H1 (cell line): ENCODE results near the gene ABITRAM. TPM values are rescaled to one million over a fixed set of nuclear protein-coding genes. Genes with fewer than 3 reads are reported as not detected.

Source experiments
- CTCF ChIA-PET: fragments of 300-600 bp; sonication (Branson Sonifier 250); formaldehyde crosslinking; loops from one replicate; lab custom pipeline; 2021; ENCODE audit not compliant: partially characterized antibody; lab: Charles Lee
- POLR2A ChIA-PET: fragments of 300-600 bp; sonication (Branson Sonifier 250); formaldehyde crosslinking; loops from one replicate; lab custom pipeline; 2021; ENCODE audit warnings: inconsistent platforms; ENCODE audit not compliant: partially characterized antibody; lab: Charles Lee
- DNase-seq, 2 experiments: peaks; one replicate each; pipeline versions ENCODE4 v3.0.0 to v3.0.0-alpha.2; 2010 to 2022; ENCODE audit warnings: low spot score in 2 of 2, low read depth in 1 of 2, mixed read lengths in 1 of 2
- FAIRE-seq: peaks from 2 replicates; lab custom pipeline; 2011; peaks lifted over from hg19 to GRCh38; lab: Jason Lieb, UNC
- H2AFZ ChIP-seq: 2 replicates; pipeline ENCODE4 v1.8.1; 2012; ENCODE audit warnings: low read length, inconsistent platforms
- H2AK5ac ChIP-seq: 2 replicates; pipeline ENCODE4 v1.6.1; 2013; ENCODE audit warnings: low read depth, low read length
- H2BK120ac ChIP-seq: replicated peaks from 2 replicates; pipeline ENCODE3; 2013; ENCODE audit warnings: low read depth, low read length, inconsistent platforms
- H2BK12ac ChIP-seq: 2 replicates; pipeline ENCODE4 v1.6.1; 2013; ENCODE audit warnings: low read depth, low read length
- H2BK15ac ChIP-seq: 2 replicates; pipeline ENCODE4 v1.6.1; 2013; ENCODE audit warnings: low read length
- H2BK20ac ChIP-seq: 2 replicates; pipeline ENCODE4 v1.6.1; 2013; ENCODE audit warnings: low read length
- H2BK5ac ChIP-seq: 2 replicates; pipeline ENCODE4 v1.6.1; 2013; ENCODE audit warnings: low read depth, low read length
- H3K14ac ChIP-seq: 2 replicates; pipeline ENCODE4 v1.6.1; 2013; ENCODE audit warnings: inconsistent platforms; ENCODE audit not compliant: insufficient read length
- H3K18ac ChIP-seq: 2 replicates; pipeline ENCODE4 v1.6.1; 2013; ENCODE audit warnings: low read length; ENCODE audit errors: extremely low read depth
- H3K23ac ChIP-seq: 2 replicates; pipeline ENCODE4 v1.6.1; 2013; ENCODE audit warnings: inconsistent platforms; ENCODE audit not compliant: insufficient read length
- H3K23me2 ChIP-seq: 2 replicates; pipeline ENCODE4 v1.6.1; 2013; ENCODE audit warnings: low read depth, low read length
- H3K27ac ChIP-seq: 2 replicates; pipeline ENCODE4 v1.6.1; 2011; ENCODE audit warnings: low read depth, low read length, inconsistent platforms
- H3K27me3 ChIP-seq, 4 experiments: replicated peaks in 1 of 4; 1 replicate in 1 of 4; 2 replicates in 3 of 4; pipeline versions ENCODE4 v1.6.1 to v1.8.1; 2011 to 2013; ENCODE audit warnings: low read length in 3 of 4, mild to moderate bottlenecking in 3 of 4, inconsistent platforms in 2 of 4, mixed read lengths in 2 of 4, moderate library complexity in 1 of 4; ENCODE audit not compliant: control insufficient read depth in 3 of 4, insufficient read depth in 3 of 4; ENCODE audit errors: extremely low read depth in 1 of 4
- H3K36me3 ChIP-seq, 4 experiments: 2 replicates each; pipeline versions ENCODE4 v1.6.1 to v1.8.1; 2011 to 2013; ENCODE audit warnings: mild to moderate bottlenecking in 4 of 4, low read length in 3 of 4, moderate library complexity in 2 of 4, control low read depth in 1 of 4, inconsistent platforms in 1 of 4; ENCODE audit not compliant: insufficient read depth in 4 of 4, control insufficient read depth in 2 of 4
- H3K4ac ChIP-seq: replicated peaks from 2 replicates; pipeline ENCODE3; 2013; ENCODE audit warnings: low read length, low read depth, mixed read lengths, inconsistent platforms; ENCODE audit not compliant: insufficient read length
- H3K4me1 ChIP-seq, 4 experiments: replicated peaks in 1 of 4; 1 replicate in 1 of 4; 2 replicates in 3 of 4; pipeline versions ENCODE4 v1.6.1 to v1.8.1; 2011 to 2013; ENCODE audit warnings: low read length in 3 of 4, inconsistent platforms in 2 of 4, mixed read lengths in 1 of 4; ENCODE audit not compliant: insufficient read depth in 4 of 4, control insufficient read depth in 3 of 4
- H3K4me2 ChIP-seq, 2 experiments: 2 replicates each; pipeline versions ENCODE4 v1.6.1 to v1.8.1; 2011 to 2013; ENCODE audit warnings: low read depth in 2 of 2, low read length in 2 of 2, control low read depth in 1 of 2, inconsistent platforms in 1 of 2, mild to moderate bottlenecking in 1 of 2; ENCODE audit not compliant: insufficient read depth in 1 of 2
- H3K4me3 ChIP-seq, 4 experiments: fragments of 200-600, 300-600 bp in 1 of 4; sonication (generic), shearing (Covaris generic), sonication (Bioruptor Twin) in 1 of 4; 2 replicates each; pipeline versions ENCODE4 v1.5.1 to v1.8.1; 2011 to 2016; ENCODE audit warnings: low read length in 4 of 4, low read depth in 3 of 4, control low read depth in 2 of 4, inconsistent platforms in 2 of 4, mild to moderate bottlenecking in 2 of 4, mixed read lengths in 1 of 4, moderate library complexity in 1 of 4; ENCODE audit not compliant: insufficient read depth in 2 of 4; ENCODE audit errors: extremely low read depth in 1 of 4
- H3K56ac ChIP-seq: replicated peaks from 2 replicates; pipeline ENCODE3; 2013; ENCODE audit warnings: low read depth, mild to moderate bottlenecking, mixed read lengths, low read length, inconsistent platforms; ENCODE audit not compliant: insufficient read length
- H3K79me1 ChIP-seq: 2 replicates; pipeline ENCODE4 v1.6.1; 2013; ENCODE audit warnings: low read depth, low read length, control low read depth
- H3K79me2 ChIP-seq, 2 experiments: 2 replicates each; pipeline versions ENCODE4 v1.6.1 to v1.8.1; 2012 to 2013; ENCODE audit warnings: low read length in 2 of 2, mild to moderate bottlenecking in 2 of 2, inconsistent platforms in 1 of 2; ENCODE audit not compliant: insufficient read depth in 2 of 2, control insufficient read depth in 1 of 2
- H3K9ac ChIP-seq, 4 experiments: replicated peaks in 1 of 4; 1 replicate in 1 of 4; 2 replicates in 3 of 4; pipeline versions ENCODE4 v1.6.1 to v1.8.1; 2011 to 2013; ENCODE audit warnings: low read depth in 3 of 4, low read length in 3 of 4, control low read depth in 2 of 4, mild to moderate bottlenecking in 2 of 4, moderate library complexity in 2 of 4, inconsistent platforms in 1 of 4; ENCODE audit errors: extremely low read depth in 1 of 4
- H3K9me3 ChIP-seq, 2 experiments: 2 replicates each; pipeline versions ENCODE4 v1.6.1 to v1.8.1; 2012 to 2013; ENCODE audit warnings: mild to moderate bottlenecking in 2 of 2, moderate library complexity in 2 of 2, control low read depth in 1 of 2, inconsistent platforms in 1 of 2, low read depth in 1 of 2, low read length in 1 of 2, mixed read lengths in 1 of 2; ENCODE audit not compliant: insufficient read depth in 2 of 2
- H4K20me1 ChIP-seq, 2 experiments: replicated peaks in 1 of 2; 2 replicates each; pipeline versions ENCODE3 to v1.8.1; 2011 to 2013; ENCODE audit warnings: inconsistent platforms in 2 of 2, low read length in 2 of 2, mild to moderate bottlenecking in 1 of 2; ENCODE audit not compliant: insufficient read depth in 2 of 2, control insufficient read depth in 1 of 2
- H4K5ac ChIP-seq: 2 replicates; pipeline ENCODE4 v1.6.1; 2013; ENCODE audit warnings: low read length, low read depth, mixed read lengths, inconsistent platforms; ENCODE audit not compliant: insufficient read length
- H4K8ac ChIP-seq: 2 replicates; pipeline ENCODE4 v1.8.0; 2013; ENCODE audit warnings: mild to moderate bottlenecking, moderate library complexity, low read length, inconsistent platforms; ENCODE audit not compliant: insufficient read depth; ENCODE audit errors: extremely low read depth
- H4K91ac ChIP-seq: replicated peaks from 2 replicates; pipeline ENCODE3; 2013; ENCODE audit warnings: low read length, mixed read lengths, inconsistent platforms; ENCODE audit not compliant: insufficient read length
- CHD2 ChIP-seq: IDR thresholded peaks from 2 replicates; pipeline ENCODE4 v1.6.1; 2012; ENCODE audit warnings: low read length, improper control_type of control experiment
- YY1 ChIP-seq: IDR thresholded peaks from 2 replicates; pipeline ENCODE4 v1.6.1; 2011; ENCODE audit warnings: low read depth, mild to moderate bottlenecking, low read length
- WGBS, 2 experiments: shearing (Covaris generic) in 1 of 2; methylation state at CpG; one replicate each; pipeline versions ENCODE4 v1.1.6 to v1.1.7; 2013 to 2015; ENCODE audit warnings: low lambda C conversion rate in 2 of 2, mixed read lengths in 2 of 2, inconsistent platforms in 1 of 2, low coverage in 1 of 2, missing lambda C conversion rate in 1 of 2; ENCODE audit not compliant: insufficient replicate concordance in 2 of 2, insufficient coverage in 1 of 2, insufficient read length in 1 of 2; ENCODE audit errors: extremely low coverage in 1 of 2, missing lambda C conversion rate in 1 of 2; 5-methylcytosine and 5-hydroxymethylcytosine counted together
- polyA plus RNA-seq, 7 experiments: library from polyadenylated mRNA; depleted of rRNA in 3 of 7; stranded (reverse) in 5 of 7; unstranded in 2 of 7; fragments of >200 nt in 5 of 7; fragments of 200-250 nt in 2 of 7; gene quantifications; 1 replicate in 5 of 7; 2 replicates in 1 of 7; 4 replicates in 1 of 7; pipeline versions ENCODE4 v1.2.1 to v1.2.3, GENCODE V29; 2011 to 2013; ENCODE audit warnings: missing spikeins in 2 of 7, mixed read lengths in 2 of 7
- total RNA-seq: library from RNA; stranded (reverse); fragmentation: NEBNext Ultra II Directional; extraction: Animal tissue kit (Norgen Biotek cat#: 25700); gene quantifications from 2 replicates; pipeline ENCODE4 v1.2.1, GENCODE V29; 2021
- TF ChIP-seq, protein P1 (sequence below): IDR thresholded peaks from 2 replicates; pipeline ENCODE4 v1.6.1; 2011; ENCODE audit warnings: low read depth, mild to moderate bottlenecking, low read length; ENCODE audit not compliant: insufficient read depth

ABITRAM gene
- total and polyA plus RNA-seq, 2 of the 8 experiments (the other 6 are each of a cell fraction or from before 2014, with no cell fraction given), result 8.4 to 9.0 TPM

- no peak overlapping the region for H2BK12ac ChIP-seq
- no peak overlapping the region for H2BK15ac ChIP-seq
- no peak overlapping the region for H3K23ac ChIP-seq
- no peak overlapping the region for H2BK120ac ChIP-seq
- H4K8ac ChIP-seq, result no peak overlapping the region
- H3K27ac ChIP-seq, result no peak overlapping the region
- FAIRE-seq (no peak), DNase-seq (no peak)
- H3K14ac ChIP-seq, result no peak overlapping the region
- H3K18ac ChIP-seq, result no peak overlapping the region
- peaks cover 14 to 43% (median 33%) of the 10 kb centered on the region in 4 experiments for H3K36me3 ChIP-seq
- no peak overlapping the region for H3K4me3 ChIP-seq
- H3K23me2 ChIP-seq, result peaks cover 2% of the 10 kb centered on the region; the same call in 1 of the 2 replicates
- H2AFZ ChIP-seq, result no peak overlapping the region
- no peak for TF ChIP-seq CHD2
- TF ChIP-seq, protein P1, sequence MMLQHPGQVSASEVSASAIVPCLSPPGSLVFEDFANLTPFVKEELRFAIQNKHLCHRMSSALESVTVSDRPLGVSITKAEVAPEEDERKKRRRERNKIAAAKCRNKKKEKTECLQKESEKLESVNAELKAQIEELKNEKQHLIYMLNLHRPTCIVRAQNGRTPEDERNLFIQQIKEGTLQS, result no peak
- TF ChIP-seq YY1, result no peak
- no peak overlapping the region for H3K4ac ChIP-seq
- H3K79me1 ChIP-seq, result no peaks in the 10 kb centered on the region
- no peak overlapping the region for H4K5ac ChIP-seq
- no peaks in the 10 kb centered on the region for H3K79me2 ChIP-seq
- H3K9me3 ChIP-seq, result no peaks in the 10 kb centered on the region
- ChIA-PET CTCF (interaction anchor here (0.6 kb wide), 2 partner anchors 747 to 1025 kb away, joined by 3 to 4 read pairs; no protein-coding TSS in a partner anchor), POLR2A (no interaction called here)
- H2AK5ac ChIP-seq, result no peak overlapping the region
- no peak overlapping the region for H3K4me2 ChIP-seq
- H3K27me3 ChIP-seq, result no peaks in the 10 kb centered on the region
- no peak overlapping the region for H2BK5ac ChIP-seq
- 73% methylated on average over 1 of the region's 1 CpG; no CpG with 5 or more reads in 1 of the 2 experiments for WGBS, 2 experiments
- H3K4me1 ChIP-seq, result no peaks in the 10 kb centered on the region
- peaks cover 0 to 4% of the 10 kb centered on the region in 2 experiments for H4K20me1 ChIP-seq
- H4K91ac ChIP-seq, result no peak overlapping the region
- H2BK20ac ChIP-seq, result no peak overlapping the region
- H3K56ac ChIP-seq, result no peak overlapping the region
- H3K9ac ChIP-seq, result no peak overlapping the region
Measured at GRCh38 chr9:108921200-108921599, 13.0 kb upstream of the ABITRAM start.
